ENCODE measurements around the gene PER3.
"Not testable (repeated sequence)": the region's sequence is repeated elsewhere in the genome, so short reads cannot be mapped to it uniquely, and the experiment has no call there.

Gene PER3

DNA sequence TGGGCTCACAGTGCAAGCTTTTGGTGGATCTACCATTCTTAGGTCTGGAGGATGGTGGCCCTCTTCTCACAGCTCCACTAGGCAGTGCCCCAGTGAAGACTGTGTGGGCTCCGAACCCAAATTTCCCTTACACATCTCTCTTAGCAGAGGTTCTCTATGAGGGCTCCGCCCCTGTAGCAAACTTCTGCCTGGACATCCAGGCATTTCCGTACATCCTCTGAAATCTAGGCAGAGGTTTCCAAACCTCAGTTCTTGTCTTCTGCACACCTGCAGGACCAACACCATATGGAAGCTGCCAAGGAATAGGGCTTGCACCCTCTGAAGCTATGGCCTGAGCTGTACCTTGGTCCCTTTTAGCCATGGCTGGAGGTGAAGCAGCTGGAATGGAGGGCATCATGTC, 6.9 kb downstream of the PER3 start:
- not testable (repeated sequence) for H3K27ac ChIP-seq (ENCODE audit: insufficient read depth, low read length, poor library complexity, severe bottlenecking); H3K27me3 ChIP-seq (replicated peaks; ENCODE audit: control insufficient read depth, insufficient read depth, low read length, poor library complexity, severe bottlenecking); H3K4me3 ChIP-seq (ENCODE audit: insufficient read depth, low read depth, low read length, poor library complexity, severe bottlenecking); H3K36me3 ChIP-seq (ENCODE audit: control insufficient read depth, insufficient read depth, low read length); H3K4me1 ChIP-seq (ENCODE audit: control insufficient read depth, insufficient read depth, low read length, poor library complexity, severe bottlenecking); DNase-seq; H3K9me3 ChIP-seq (ENCODE audit: control insufficient read depth, low read length)

DNA sequence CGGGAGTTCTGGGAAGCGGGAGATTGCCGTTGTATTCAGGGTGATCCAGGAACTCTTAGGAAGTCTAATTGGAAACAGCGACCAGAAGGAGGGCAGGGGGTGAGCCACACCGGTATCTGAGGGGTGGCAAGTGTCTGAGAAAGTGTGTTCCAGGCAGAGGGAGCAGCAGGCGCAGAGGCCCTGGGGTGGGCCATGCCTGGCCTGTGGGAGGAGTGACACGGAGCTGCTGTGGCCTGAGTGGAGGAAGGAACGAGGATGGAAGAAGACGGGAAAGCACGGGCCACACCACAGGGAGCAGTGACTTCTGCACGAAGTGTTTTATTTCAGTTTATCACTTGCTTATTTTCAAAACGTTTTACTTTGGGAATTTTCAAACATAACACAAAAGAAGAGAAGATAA, 11.3 kb downstream of the PER3 start:
- peaks cover 7% of the 10 kb centered on the region for H3K36me3 ChIP-seq (ENCODE audit: control insufficient read depth, insufficient read depth, low read length)
- no peaks in the 10 kb centered on the region for H3K27me3 ChIP-seq (replicated peaks; ENCODE audit: control insufficient read depth, insufficient read depth, low read length, poor library complexity, severe bottlenecking)
- no peak overlapping the region for H3K4me3 ChIP-seq (ENCODE audit: insufficient read depth, low read depth, low read length, poor library complexity, severe bottlenecking)
- DNase-seq = no peak
- H3K9me3 ChIP-seq (ENCODE audit: control insufficient read depth, low read length) = no peaks in the 10 kb centered on the region
- no peak overlapping the region for H3K27ac ChIP-seq (ENCODE audit: insufficient read depth, low read length, poor library complexity, severe bottlenecking)
- H3K4me1 ChIP-seq (ENCODE audit: control insufficient read depth, insufficient read depth, low read length, poor library complexity, severe bottlenecking) = no peaks in the 10 kb centered on the region

DNA sequence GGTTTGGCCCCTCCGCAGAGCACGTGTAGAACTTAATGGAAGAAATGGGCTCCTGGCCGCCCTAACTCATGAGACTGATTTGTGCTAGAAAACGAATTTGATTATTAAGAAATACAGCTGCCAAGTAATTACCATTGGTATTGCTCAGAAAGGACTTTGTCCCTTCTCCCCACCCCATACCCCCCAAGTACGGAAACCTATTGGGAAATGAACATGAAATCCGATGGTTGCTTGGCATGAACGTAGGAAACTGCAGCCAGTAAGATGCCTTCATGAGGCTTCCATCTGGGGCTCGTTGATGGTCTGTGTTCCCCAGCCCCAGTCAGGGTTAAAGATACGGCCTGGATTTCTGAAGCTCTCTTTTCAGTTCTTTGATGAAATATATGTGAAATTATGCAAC, 21.4 kb downstream of the PER3 start:
- peaks cover 34% of the 10 kb centered on the region for H3K36me3 ChIP-seq (ENCODE audit: control insufficient read depth, insufficient read depth, low read length)

DNA sequence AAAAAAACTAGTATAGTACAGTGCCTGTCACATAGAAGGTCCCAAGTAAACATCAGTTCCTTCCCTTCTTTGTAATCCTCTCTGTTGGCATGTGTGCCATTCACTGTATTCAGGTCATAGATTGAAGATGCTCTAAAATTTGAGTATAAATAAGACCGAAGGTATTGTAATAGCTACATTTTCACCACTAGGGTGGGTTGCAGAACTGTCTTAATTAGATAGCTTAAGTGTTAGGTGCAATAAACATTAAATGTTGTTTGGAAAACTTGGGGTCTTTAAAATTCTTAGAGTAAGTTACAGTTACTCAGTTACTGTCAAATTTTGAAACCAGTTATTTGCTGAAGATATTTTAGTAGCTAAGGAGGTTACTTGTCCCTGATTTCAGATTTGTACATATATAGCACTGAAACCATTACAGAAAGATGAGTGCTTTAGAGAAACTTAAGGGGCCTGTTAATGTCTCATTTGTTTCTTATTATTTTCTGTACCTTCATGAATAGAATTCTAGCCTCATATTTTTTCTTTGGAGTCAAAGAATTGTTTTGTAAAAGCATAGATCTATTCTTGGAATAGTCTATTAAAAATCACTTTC, 24.3 kb downstream of the PER3 start:
- DNase-seq = no peak
- Histone ChIP-seq H3K4me3 (ENCODE audit: insufficient read depth, low read depth, low read length, poor library complexity, severe bottlenecking) (no peak overlapping the region), H3K36me3 (ENCODE audit: control insufficient read depth, insufficient read depth, low read length) (peaks cover 41% of the 10 kb centered on the region), H3K27ac (ENCODE audit: insufficient read depth, low read length, poor library complexity, severe bottlenecking) (no peak overlapping the region), H3K27me3 (replicated peaks; ENCODE audit: control insufficient read depth, insufficient read depth, low read length, poor library complexity, severe bottlenecking) (no peaks in the 10 kb centered on the region), H3K9me3 (ENCODE audit: control insufficient read depth, low read length) (no peaks in the 10 kb centered on the region), H3K4me1 (ENCODE audit: control insufficient read depth, insufficient read depth, low read length, poor library complexity, severe bottlenecking) (no peaks in the 10 kb centered on the region)

More for the DNA sequence above, 21.4 kb downstream of the PER3 start:
- Histone ChIP-seq H3K4me1 (ENCODE audit: control insufficient read depth, insufficient read depth, low read length, poor library complexity, severe bottlenecking) (no peaks in the 10 kb centered on the region), H3K27ac (ENCODE audit: insufficient read depth, low read length, poor library complexity, severe bottlenecking) (no peak overlapping the region), H3K27me3 (replicated peaks; ENCODE audit: control insufficient read depth, insufficient read depth, low read length, poor library complexity, severe bottlenecking) (no peaks in the 10 kb centered on the region), H3K4me3 (ENCODE audit: insufficient read depth, low read depth, low read length, poor library complexity, severe bottlenecking) (no peak overlapping the region), H3K9me3 (ENCODE audit: control insufficient read depth, low read length) (no peaks in the 10 kb centered on the region)
- DNase-seq = no peak

DNA sequence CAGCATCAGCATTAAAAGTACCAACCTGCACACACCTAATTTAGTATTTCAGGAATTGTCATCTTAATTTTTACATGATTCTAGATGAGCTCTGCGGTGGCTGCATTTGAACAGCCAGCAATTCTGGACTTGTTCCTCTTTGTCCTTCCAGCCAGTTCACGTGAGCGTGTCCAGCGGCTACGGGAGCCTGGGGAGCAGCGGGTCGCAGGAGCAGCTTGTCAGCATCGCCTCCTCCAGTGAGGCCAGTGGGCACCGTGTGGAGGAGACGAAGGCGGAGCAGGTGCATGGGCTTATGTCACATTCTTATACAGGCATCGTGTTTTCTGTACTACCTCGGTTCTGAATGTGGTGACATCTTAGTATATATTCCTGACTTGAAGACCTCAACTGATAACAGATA, 25.7 kb downstream of the PER3 start:
- Histone ChIP-seq H3K4me1 (ENCODE audit: control insufficient read depth, insufficient read depth, low read length, poor library complexity, severe bottlenecking) (no peaks in the 10 kb centered on the region), H3K4me3 (ENCODE audit: insufficient read depth, low read depth, low read length, poor library complexity, severe bottlenecking) (no peak overlapping the region), H3K27me3 (replicated peaks; ENCODE audit: control insufficient read depth, insufficient read depth, low read length, poor library complexity, severe bottlenecking) (no peaks in the 10 kb centered on the region), H3K9me3 (ENCODE audit: control insufficient read depth, low read length) (peaks cover 6% of the 10 kb centered on the region), H3K27ac (ENCODE audit: insufficient read depth, low read length, poor library complexity, severe bottlenecking) (no peak overlapping the region), H3K36me3 (ENCODE audit: control insufficient read depth, insufficient read depth, low read length) (peaks cover 36% of the 10 kb centered on the region)
- no peak for DNase-seq

DNA sequence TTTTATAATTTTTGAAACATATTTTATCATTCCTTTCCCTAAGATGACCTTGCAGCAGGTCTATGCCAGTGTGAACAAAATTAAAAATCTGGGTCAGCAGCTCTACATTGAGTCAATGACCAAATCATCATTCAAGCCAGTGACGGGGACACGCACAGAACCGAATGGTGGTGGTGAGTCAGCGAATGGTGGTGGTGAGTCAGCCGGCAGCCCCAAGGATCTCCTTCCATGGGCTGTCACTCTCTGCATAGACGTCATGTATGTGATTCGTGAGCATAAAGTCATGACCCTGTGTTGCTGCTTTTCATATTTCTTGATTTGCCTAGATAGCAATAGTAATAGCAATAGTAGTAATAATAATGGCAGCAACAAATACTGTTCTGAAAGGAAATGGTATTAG, 26.3 kb downstream of the PER3 start:
- no peaks in the 10 kb centered on the region for H3K27me3 ChIP-seq (replicated peaks; ENCODE audit: control insufficient read depth, insufficient read depth, low read length, poor library complexity, severe bottlenecking)
- DNase-seq = no peak
- H3K36me3 ChIP-seq (ENCODE audit: control insufficient read depth, insufficient read depth, low read length) = peaks cover 31% of the 10 kb centered on the region
- no peak overlapping the region for H3K4me3 ChIP-seq (ENCODE audit: insufficient read depth, low read depth, low read length, poor library complexity, severe bottlenecking)
- H3K27ac ChIP-seq (ENCODE audit: insufficient read depth, low read length, poor library complexity, severe bottlenecking) = no peak overlapping the region
- H3K4me1 ChIP-seq (ENCODE audit: control insufficient read depth, insufficient read depth, low read length, poor library complexity, severe bottlenecking) = peaks cover 2% of the 10 kb centered on the region
- H3K9me3 ChIP-seq (ENCODE audit: control insufficient read depth, low read length) = peaks cover 6% of the 10 kb centered on the region

DNA sequence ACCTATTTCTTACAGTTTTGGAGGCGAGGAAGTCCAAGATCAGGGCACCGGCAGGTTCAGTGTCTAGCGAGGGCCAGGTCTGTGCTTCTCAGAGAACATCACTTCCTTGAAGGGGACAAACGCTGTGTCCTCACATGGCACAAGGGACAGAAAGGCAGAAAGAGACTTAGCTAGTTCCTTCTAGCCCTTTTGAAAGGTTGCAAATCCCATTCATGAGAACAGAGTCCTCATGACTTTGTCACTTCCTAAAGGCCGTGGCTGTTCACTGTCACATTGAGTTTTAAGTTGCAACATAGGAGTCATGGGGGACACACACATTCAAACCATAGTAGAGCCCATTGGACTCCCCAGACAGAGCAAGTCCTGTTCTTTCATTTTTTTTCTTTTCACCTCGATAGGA, 27.4 kb downstream of the PER3 start:
- no peaks in the 10 kb centered on the region for H3K27me3 ChIP-seq (replicated peaks; ENCODE audit: control insufficient read depth, insufficient read depth, low read length, poor library complexity, severe bottlenecking)
- DNase-seq = no peak
- H3K36me3 ChIP-seq (ENCODE audit: control insufficient read depth, insufficient read depth, low read length) = peaks cover 26% of the 10 kb centered on the region
- H3K4me3 ChIP-seq (ENCODE audit: insufficient read depth, low read depth, low read length, poor library complexity, severe bottlenecking) = no peak overlapping the region
- peaks cover 3% of the 10 kb centered on the region for H3K4me1 ChIP-seq (ENCODE audit: control insufficient read depth, insufficient read depth, low read length, poor library complexity, severe bottlenecking)
- H3K27ac ChIP-seq (ENCODE audit: insufficient read depth, low read length, poor library complexity, severe bottlenecking) = no peak overlapping the region
- peaks cover 6% of the 10 kb centered on the region for H3K9me3 ChIP-seq (ENCODE audit: control insufficient read depth, low read length)

DNA sequence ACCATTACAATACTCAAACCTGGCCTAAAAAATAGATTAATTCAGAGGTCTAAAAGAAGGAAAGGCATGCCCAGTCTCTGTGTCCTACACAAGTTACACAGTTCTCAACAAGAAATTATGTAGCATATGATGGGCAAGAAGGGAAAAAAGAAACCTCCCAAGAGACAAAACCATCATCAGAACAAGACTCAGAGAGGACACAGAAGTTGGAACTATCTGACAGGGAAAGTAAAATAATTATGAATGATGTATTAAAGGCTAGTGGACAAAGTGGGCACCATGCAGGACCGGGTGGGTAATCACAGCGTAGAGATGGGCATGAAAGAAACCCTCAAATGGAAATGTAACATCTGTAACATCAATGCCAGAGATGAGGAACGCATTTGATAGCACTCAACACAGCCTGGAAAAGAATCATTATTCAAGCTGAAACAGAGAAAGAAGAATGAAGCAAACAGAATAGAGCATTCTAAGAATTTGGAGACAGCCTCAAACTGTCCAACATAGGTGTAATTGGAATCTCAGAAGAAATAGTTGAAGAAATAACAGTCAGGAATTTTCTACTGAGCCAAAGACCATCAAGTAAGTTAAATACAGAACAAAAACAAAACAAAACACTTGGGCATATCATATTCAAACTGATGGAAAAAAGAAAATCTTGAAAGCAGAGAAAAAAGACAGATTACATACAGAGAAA, 29.7 kb downstream of the PER3 start:
- DNase-seq = no peak
- Histone ChIP-seq H3K4me1 (ENCODE audit: control insufficient read depth, insufficient read depth, low read length, poor library complexity, severe bottlenecking) (peaks cover 3% of the 10 kb centered on the region), H3K9me3 (ENCODE audit: control insufficient read depth, low read length) (peaks cover 6% of the 10 kb centered on the region), H3K36me3 (ENCODE audit: control insufficient read depth, insufficient read depth, low read length) (peaks cover 21% of the 10 kb centered on the region), H3K4me3 (ENCODE audit: insufficient read depth, low read depth, low read length, poor library complexity, severe bottlenecking) (no peak overlapping the region), H3K27me3 (replicated peaks; ENCODE audit: control insufficient read depth, insufficient read depth, low read length, poor library complexity, severe bottlenecking) (no peaks in the 10 kb centered on the region), H3K27ac (ENCODE audit: insufficient read depth, low read length, poor library complexity, severe bottlenecking) (no peak overlapping the region)

DNA sequence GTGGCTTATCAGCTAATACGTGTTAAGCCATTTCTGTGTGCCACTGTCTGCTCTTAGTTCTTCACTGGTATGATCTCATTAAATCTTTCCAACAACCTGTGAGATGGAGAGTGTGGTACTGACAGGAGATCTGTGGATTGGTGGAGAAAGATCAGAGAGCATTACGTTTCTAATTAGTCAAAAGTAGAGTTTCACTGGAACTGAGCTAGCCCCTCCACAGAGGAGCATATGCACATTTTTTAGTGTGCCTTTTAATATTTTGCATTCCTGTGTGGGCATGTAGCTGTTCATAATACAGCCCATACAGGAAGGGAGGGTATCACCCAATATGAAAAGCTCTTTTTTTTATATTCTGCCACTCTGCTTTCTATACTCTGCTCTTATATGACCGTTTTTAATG, 37.2 kb downstream of the PER3 start:
- DNase-seq = no peak
- no peaks in the 10 kb centered on the region for H3K9me3 ChIP-seq (ENCODE audit: control insufficient read depth, low read length)
- H3K4me1 ChIP-seq (ENCODE audit: control insufficient read depth, insufficient read depth, low read length, poor library complexity, severe bottlenecking) = no peaks in the 10 kb centered on the region
- no peak overlapping the region for H3K27ac ChIP-seq (ENCODE audit: insufficient read depth, low read length, poor library complexity, severe bottlenecking)
- H3K27me3 ChIP-seq (replicated peaks; ENCODE audit: control insufficient read depth, insufficient read depth, low read length, poor library complexity, severe bottlenecking) = no peaks in the 10 kb centered on the region
- H3K36me3 ChIP-seq (ENCODE audit: control insufficient read depth, insufficient read depth, low read length) = peaks cover 16% of the 10 kb centered on the region
- no peak overlapping the region for H3K4me3 ChIP-seq (ENCODE audit: insufficient read depth, low read depth, low read length, poor library complexity, severe bottlenecking)

DNA sequence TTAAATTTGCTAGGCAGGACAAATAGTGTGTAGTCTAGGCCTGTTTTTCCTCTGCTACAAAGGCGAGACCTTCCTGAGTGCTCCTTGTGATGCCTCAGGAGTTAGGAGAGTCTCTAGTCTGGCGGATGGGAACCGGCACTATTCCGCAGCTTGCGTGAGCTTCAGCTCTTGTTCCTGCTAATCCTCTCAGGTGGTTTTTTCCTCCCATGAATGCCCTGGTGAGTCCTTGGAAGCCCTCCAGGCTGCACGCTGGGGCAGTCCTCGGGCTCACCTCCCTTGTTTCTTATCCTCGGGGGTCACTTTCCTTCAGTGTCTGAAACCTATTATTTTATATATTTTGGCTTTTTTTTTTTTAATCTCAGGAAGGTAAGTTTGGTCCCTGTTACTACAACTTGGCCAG, 40.6 kb downstream of the PER3 start:
- Histone ChIP-seq H3K27ac (ENCODE audit: insufficient read depth, low read length, poor library complexity, severe bottlenecking) (no peak overlapping the region), H3K4me1 (ENCODE audit: control insufficient read depth, insufficient read depth, low read length, poor library complexity, severe bottlenecking) (no peaks in the 10 kb centered on the region), H3K9me3 (ENCODE audit: control insufficient read depth, low read length) (no peaks in the 10 kb centered on the region), H3K27me3 (replicated peaks; ENCODE audit: control insufficient read depth, insufficient read depth, low read length, poor library complexity, severe bottlenecking) (no peaks in the 10 kb centered on the region), H3K4me3 (ENCODE audit: insufficient read depth, low read depth, low read length, poor library complexity, severe bottlenecking) (no peak overlapping the region), H3K36me3 (ENCODE audit: control insufficient read depth, insufficient read depth, low read length) (peaks cover 16% of the 10 kb centered on the region)
- DNase-seq = no peak
